HL-60 (cell line): ENCODE results near the gene ERLEC1.

Source experiments
- DNase-seq, 2 experiments: peaks; one replicate each; pipeline ENCODE4 v3.0.0-alpha.2; 2010 to 2020; ENCODE audit warnings: low read depth in 1 of 2, low spot score in 1 of 2
- H3K27ac ChIP-seq: fragments of 250-450 bp; sonication (Bioruptor Pico); replicated peaks from 2 replicates; pipeline ENCODE4 v1.5.1; 2020; ENCODE audit warnings: mild to moderate bottlenecking, moderate library complexity
- H3K27me3 ChIP-seq: fragments of 250-450 bp; sonication (Bioruptor Pico); 2 replicates; pipeline ENCODE4 v1.5.1; 2021; ENCODE audit warnings: mild to moderate bottlenecking, moderate library complexity; ENCODE audit not compliant: insufficient read depth, poor library complexity, severe bottlenecking
- H3K4me3 ChIP-seq: replicated peaks from 2 replicates; pipeline ENCODE4 v1.5.1; 2011; ENCODE audit warnings: mild to moderate bottlenecking, control low read depth, low read length; ENCODE audit not compliant: insufficient read depth
- GABPA ChIP-seq: IDR thresholded peaks from 2 replicates; pipeline ENCODE4 v1.6.1; 2012; ENCODE audit warnings: low read depth
- POLR2AphosphoS5 ChIP-seq: IDR thresholded peaks from 2 replicates; pipeline ENCODE4 v1.6.1; 2012; ENCODE audit warnings: low read depth
- SPI1 ChIP-seq: IDR thresholded peaks from 2 replicates; pipeline ENCODE4 v1.6.1; 2012; ENCODE audit warnings: low read depth, mild to moderate bottlenecking, borderline replicate concordance
- TF ChIP-seq, protein P1 (sequence below): IDR thresholded peaks from 2 replicates; pipeline ENCODE4 v1.6.1; 2012; ENCODE audit warnings: low read depth; ENCODE audit not compliant: insufficient replicate concordance
- TF ChIP-seq, protein P2 (sequence below): IDR thresholded peaks from one replicate; pipeline ENCODE4 v1.5.1; 2011; ENCODE audit warnings: low read length, control low read depth, inconsistent platforms; ENCODE audit not compliant: insufficient read depth

ERLEC1 gene

DNA sequence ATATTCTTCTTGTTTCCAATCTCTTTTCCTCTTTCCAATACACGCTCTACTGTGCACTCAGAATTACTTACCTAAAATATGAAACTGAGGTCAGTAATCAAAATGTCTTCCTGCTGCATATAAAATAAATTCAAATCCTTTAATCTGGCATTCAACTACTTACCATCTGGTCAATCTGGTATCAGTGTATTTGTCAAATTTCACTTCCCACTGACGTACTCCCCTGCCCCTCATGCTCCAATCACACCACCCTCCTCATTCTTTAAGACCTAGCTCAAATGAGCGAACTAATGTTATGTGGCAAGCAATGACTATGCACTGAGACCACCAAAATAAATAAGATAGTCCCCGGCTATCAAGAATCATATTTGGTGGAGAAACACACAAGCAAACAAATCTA is 6.8 kb upstream of the ERLEC1 start:
- TF ChIP-seq POLR2AphosphoS5 (no peak), GABPA (no peak), SPI1 (no peak)
- TF ChIP-seq, protein P1, sequence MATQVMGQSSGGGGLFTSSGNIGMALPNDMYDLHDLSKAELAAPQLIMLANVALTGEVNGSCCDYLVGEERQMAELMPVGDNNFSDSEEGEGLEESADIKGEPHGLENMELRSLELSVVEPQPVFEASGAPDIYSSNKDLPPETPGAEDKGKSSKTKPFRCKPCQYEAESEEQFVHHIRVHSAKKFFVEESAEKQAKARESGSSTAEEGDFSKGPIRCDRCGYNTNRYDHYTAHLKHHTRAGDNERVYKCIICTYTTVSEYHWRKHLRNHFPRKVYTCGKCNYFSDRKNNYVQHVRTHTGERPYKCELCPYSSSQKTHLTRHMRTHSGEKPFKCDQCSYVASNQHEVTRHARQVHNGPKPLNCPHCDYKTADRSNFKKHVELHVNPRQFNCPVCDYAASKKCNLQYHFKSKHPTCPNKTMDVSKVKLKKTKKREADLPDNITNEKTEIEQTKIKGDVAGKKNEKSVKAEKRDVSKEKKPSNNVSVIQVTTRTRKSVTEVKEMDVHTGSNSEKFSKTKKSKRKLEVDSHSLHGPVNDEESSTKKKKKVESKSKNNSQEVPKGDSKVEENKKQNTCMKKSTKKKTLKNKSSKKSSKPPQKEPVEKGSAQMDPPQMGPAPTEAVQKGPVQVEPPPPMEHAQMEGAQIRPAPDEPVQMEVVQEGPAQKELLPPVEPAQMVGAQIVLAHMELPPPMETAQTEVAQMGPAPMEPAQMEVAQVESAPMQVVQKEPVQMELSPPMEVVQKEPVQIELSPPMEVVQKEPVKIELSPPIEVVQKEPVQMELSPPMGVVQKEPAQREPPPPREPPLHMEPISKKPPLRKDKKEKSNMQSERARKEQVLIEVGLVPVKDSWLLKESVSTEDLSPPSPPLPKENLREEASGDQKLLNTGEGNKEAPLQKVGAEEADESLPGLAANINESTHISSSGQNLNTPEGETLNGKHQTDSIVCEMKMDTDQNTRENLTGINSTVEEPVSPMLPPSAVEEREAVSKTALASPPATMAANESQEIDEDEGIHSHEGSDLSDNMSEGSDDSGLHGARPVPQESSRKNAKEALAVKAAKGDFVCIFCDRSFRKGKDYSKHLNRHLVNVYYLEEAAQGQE = no peak
- TF ChIP-seq, protein P2, sequence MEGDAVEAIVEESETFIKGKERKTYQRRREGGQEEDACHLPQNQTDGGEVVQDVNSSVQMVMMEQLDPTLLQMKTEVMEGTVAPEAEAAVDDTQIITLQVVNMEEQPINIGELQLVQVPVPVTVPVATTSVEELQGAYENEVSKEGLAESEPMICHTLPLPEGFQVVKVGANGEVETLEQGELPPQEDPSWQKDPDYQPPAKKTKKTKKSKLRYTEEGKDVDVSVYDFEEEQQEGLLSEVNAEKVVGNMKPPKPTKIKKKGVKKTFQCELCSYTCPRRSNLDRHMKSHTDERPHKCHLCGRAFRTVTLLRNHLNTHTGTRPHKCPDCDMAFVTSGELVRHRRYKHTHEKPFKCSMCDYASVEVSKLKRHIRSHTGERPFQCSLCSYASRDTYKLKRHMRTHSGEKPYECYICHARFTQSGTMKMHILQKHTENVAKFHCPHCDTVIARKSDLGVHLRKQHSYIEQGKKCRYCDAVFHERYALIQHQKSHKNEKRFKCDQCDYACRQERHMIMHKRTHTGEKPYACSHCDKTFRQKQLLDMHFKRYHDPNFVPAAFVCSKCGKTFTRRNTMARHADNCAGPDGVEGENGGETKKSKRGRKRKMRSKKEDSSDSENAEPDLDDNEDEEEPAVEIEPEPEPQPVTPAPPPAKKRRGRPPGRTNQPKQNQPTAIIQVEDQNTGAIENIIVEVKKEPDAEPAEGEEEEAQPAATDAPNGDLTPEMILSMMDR = no peak
- H3K27me3 ChIP-seq = no peaks in the 10 kb centered on the region
- peak overlapping the region; percentile 62 for H3K27ac ChIP-seq
- H3K4me3 ChIP-seq = no peak overlapping the region
- no peak for DNase-seq

DNA sequence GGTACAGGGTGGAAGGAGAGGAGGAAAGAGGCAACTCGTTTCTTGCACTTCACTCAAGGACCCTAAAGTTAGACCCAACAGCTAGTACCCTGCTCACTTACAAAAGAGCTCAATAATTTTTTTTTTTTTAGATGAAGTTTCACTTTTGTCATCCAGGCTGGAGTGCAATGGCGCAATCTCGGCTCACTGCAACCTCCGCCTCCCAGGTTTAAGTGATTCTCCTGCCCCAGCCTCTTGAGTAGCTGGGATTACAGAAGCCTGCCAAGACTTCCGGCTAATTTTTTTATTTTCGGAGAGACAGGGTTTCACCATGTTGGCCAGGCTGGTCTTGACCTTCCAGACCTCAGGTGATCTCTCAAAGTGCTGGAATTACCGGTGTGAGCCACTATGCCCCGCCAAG is 4.2 kb upstream of the ERLEC1 start:
- TF ChIP-seq POLR2AphosphoS5 = no peak
- TF ChIP-seq GABPA = no peak
- no peak for TF ChIP-seq SPI1
- TF ChIP-seq, protein P2 = no peak
- TF ChIP-seq, protein P1 = no peak
- H3K4me3 ChIP-seq = no peak overlapping the region
- no peak for DNase-seq

DNA sequence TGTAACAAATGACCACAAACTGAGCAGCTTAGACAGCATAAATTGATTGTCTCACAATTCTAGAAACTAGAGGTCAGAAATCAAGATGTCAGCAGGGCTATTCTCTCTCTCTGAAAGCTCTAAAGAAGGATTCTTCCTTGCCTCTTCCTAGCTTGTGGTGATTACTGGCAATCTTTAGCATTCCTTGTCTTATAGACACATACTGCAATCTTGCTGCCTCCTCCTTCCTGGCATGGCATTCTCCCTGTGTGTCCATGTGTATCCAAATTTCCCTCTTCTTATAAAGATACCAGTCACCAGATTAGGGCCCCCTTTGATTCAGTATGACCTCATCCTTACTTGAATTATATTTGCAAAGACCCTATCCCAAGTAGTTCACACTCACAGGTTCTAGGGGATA is 2.4 kb upstream of the ERLEC1 start:
- TF ChIP-seq, protein P2 = no peak
- no peak for TF ChIP-seq SPI1
- TF ChIP-seq POLR2AphosphoS5 = no peak
- TF ChIP-seq, protein P1 = no peak
- no peak for TF ChIP-seq GABPA
- Histone ChIP-seq H3K27me3 (no peaks in the 10 kb centered on the region), H3K4me3 (no peak overlapping the region; the same call in 1 of the 2 replicates), H3K27ac (no peak overlapping the region; the same call in 1 of the 2 replicates)
- DNase-seq = no peak

More for the DNA sequence above, 4.2 kb upstream of the ERLEC1 start:
- no peaks in the 10 kb centered on the region for H3K27me3 ChIP-seq
- H3K27ac ChIP-seq = no peak overlapping the region
